A549 (cell line): Measurements from ENCODE around the gene PSMD1. TPM values are rescaled to one million over a fixed set of nuclear protein-coding genes. Genes with fewer than 3 reads are reported as not detected.

ENCODE experiments used
- ATAC-seq, 2 experiments: fragments of 200-7000 bp in 1 of 2; fragments of >200 bp in 1 of 2; cut with Nextera tagmentation in 1 of 2; cut with Tn5 transposase in 1 of 2; 3 replicates each; pipeline versions ENCODE4 v1.8.0 to v1.9.1; 2018 to 2020; ENCODE audit warnings: mild to moderate bottlenecking in 1 of 2, moderate library complexity in 1 of 2
- CTCF ChIA-PET: fragments of 300-600 bp; sonication (Branson Sonifier 250); formaldehyde crosslinking; extraction: SDS; loops from one replicate; lab custom pipeline; 2021; ENCODE audit warnings: antibody characterized with exemption, inconsistent platforms; lab: Yijun Ruan, JAX
- POLR2A ChIA-PET: fragments of 350-600 bp; formaldehyde crosslinking; extraction: SDS; loops from one replicate; lab custom pipeline; 2021; ENCODE audit warnings: antibody characterized with exemption, inconsistent platforms; lab: Yijun Ruan, JAX
- DNase-seq, 2 experiments: peaks; one replicate each; pipeline versions ENCODE4 v3.0.0 to v3.0.0-alpha.2; 2011 to 2016; ENCODE audit warnings: low read depth in 1 of 2, low spot score in 1 of 2
- FAIRE-seq: peaks from 2 replicates; lab custom pipeline; 2011; peaks lifted over from hg19 to GRCh38; lab: Jason Lieb, UNC
- H3K27ac ChIP-seq, 2 experiments: fragments of >200 bp; sonication (Bioruptor Twin); formaldehyde crosslinking; 3 replicates each; pipeline ENCODE4 v1.5.1; 2016 to 2017
- H3K4me1 ChIP-seq: fragments of >200 bp; sonication (Bioruptor Twin); formaldehyde crosslinking; 3 replicates; pipeline ENCODE4 v1.6.1; 2016
- H3K4me2 ChIP-seq: fragments of >200 bp; sonication (Bioruptor Twin); formaldehyde crosslinking; 3 replicates; pipeline ENCODE4 v1.6.1; 2016
- H3K4me3 ChIP-seq: fragments of >200 bp; sonication (Bioruptor Twin); formaldehyde crosslinking; 3 replicates; pipeline ENCODE4 v1.5.1; 2016
- H3K9me3 ChIP-seq: fragments of >200 bp; sonication (Bioruptor Twin); formaldehyde crosslinking; 3 replicates; pipeline ENCODE4 v1.6.1; 2016
- CBX8 ChIP-seq: fragments of 200-600 bp; sonication (generic); IDR thresholded peaks from 2 replicates; pipeline ENCODE4 v1.6.1; 2016
- E2F6 ChIP-seq: IDR thresholded peaks from 2 replicates; pipeline ENCODE4 v1.6.1; 2012; ENCODE audit warnings: low read depth, borderline replicate concordance
- HOXB13 ChIP-seq: fragments of 250-450 bp; sonication (Bioruptor Pico); IDR thresholded peaks from 2 replicates; pipeline ENCODE4 v1.5.0; 2020; ENCODE audit warnings: low read depth, mild to moderate bottlenecking, moderate library complexity
- MYC ChIP-seq: IDR thresholded peaks from 2 replicates; pipeline ENCODE4 v1.6.1; 2012; ENCODE audit warnings: mild to moderate bottlenecking, inconsistent platforms, low read length, improper control_type of control experiment, borderline replicate concordance
- NR3C1 ChIP-seq: fragments of >200 bp; sonication (Bioruptor Twin); formaldehyde crosslinking; IDR thresholded peaks from 3 replicates; pipeline ENCODE4 v1.6.1; 2017
- POLR2A ChIP-seq: IDR thresholded peaks from 2 replicates; pipeline ENCODE4 v1.6.1; 2012; ENCODE audit warnings: mild to moderate bottlenecking, low read length
- RCOR1 ChIP-seq: fragments of 150-350 bp; IDR thresholded peaks from 2 replicates; pipeline ENCODE4 v1.6.1; 2014; ENCODE audit warnings: antibody characterized with exemption, low read length, low read depth
- RFX5 ChIP-seq: fragments of 450-650 bp; IDR thresholded peaks from 2 replicates; pipeline ENCODE4 v1.7.1; 2014; ENCODE audit warnings: antibody characterized with exemption, mild to moderate bottlenecking, moderate library complexity
- SREBF2 ChIP-seq: fragments of 450-650 bp; IDR thresholded peaks from 2 replicates; pipeline ENCODE4 v1.6.1; 2014; ENCODE audit warnings: mild to moderate bottlenecking, moderate library complexity
- TFCP2L1 ChIP-seq: fragments of 250-450 bp; sonication (Bioruptor Pico); IDR thresholded peaks from 2 replicates; pipeline ENCODE4 v1.5.0; 2021; ENCODE audit warnings: mild to moderate bottlenecking
- ZFP36 ChIP-seq: fragments of 450-650 bp; IDR thresholded peaks from 2 replicates; pipeline ENCODE4 v1.6.1; 2014; ENCODE audit warnings: borderline replicate concordance; ENCODE audit not compliant: partially characterized antibody
- whole genome bisulfite sequencing: methylation state at CpG from one replicate; pipeline ENCODE4 v1.1.6; 2017; ENCODE audit errors: missing lambda C conversion rate; 5-methylcytosine and 5-hydroxymethylcytosine counted together
- polyA plus RNA-seq, 4 experiments: library from polyadenylated mRNA; depleted of rRNA in 3 of 4; stranded (reverse); fragments of >200 nt; fragmentation: RNase III in 1 of 4; extraction: RNeasy Plus Mini Kit Qiagen cat#74134 plus additional on column Dnase treatment in 1 of 4; gene quantifications; 2 replicates in 3 of 4; 3 replicates in 1 of 4; pipeline ENCODE4 v1.2.3, GENCODE V29; 2011 to 2017
- TF ChIP-seq, protein P1 (sequence below): fragments of 200-600 bp; sonication (generic); IDR thresholded peaks from 2 replicates; pipeline ENCODE4 v1.6.1; 2016; ENCODE audit warnings: antibody characterized with exemption, mild to moderate bottlenecking, moderate library complexity
- TF ChIP-seq, protein P2 (sequence below): fragments of >200 bp; sonication (Bioruptor Twin); formaldehyde crosslinking; IDR thresholded peaks from 3 replicates; pipeline ENCODE4 v1.5.1; 2016

The PSMD1 gene
- polyA plus RNA-seq, 2 of the 4 experiments (the other 2 are of a cell fraction): 122 to 248 TPM

DNA sequence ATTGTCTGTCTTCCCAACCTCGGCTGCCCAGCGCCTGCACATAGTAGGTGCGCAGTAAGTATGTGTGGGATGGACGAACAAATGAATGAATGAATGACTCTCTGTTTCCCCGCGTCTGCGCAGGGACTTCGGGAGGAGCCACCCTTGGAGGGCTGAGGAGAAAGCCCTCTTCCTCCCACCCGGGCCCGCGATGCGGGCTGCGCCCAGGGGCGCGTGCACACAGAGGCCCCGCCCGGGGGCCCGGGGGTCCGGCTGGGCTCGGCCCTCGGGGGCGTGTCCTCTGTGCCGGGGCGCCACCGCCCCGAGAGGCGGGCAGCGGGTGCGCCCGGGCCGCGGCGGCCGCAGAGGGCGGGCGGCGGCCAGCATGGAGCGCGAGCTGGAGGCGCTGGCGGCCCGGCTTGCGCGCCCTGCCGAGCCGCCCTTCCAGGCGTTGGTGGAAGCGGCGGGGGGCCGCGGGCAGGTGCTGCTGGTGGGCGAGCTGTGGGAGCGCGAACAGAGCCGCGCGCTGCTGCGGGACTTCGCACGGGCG is 19.4 kb upstream of the PSMD1 start, which contains the start of gene C2orf72 (continued):
- TF ChIP-seq, protein P1, sequence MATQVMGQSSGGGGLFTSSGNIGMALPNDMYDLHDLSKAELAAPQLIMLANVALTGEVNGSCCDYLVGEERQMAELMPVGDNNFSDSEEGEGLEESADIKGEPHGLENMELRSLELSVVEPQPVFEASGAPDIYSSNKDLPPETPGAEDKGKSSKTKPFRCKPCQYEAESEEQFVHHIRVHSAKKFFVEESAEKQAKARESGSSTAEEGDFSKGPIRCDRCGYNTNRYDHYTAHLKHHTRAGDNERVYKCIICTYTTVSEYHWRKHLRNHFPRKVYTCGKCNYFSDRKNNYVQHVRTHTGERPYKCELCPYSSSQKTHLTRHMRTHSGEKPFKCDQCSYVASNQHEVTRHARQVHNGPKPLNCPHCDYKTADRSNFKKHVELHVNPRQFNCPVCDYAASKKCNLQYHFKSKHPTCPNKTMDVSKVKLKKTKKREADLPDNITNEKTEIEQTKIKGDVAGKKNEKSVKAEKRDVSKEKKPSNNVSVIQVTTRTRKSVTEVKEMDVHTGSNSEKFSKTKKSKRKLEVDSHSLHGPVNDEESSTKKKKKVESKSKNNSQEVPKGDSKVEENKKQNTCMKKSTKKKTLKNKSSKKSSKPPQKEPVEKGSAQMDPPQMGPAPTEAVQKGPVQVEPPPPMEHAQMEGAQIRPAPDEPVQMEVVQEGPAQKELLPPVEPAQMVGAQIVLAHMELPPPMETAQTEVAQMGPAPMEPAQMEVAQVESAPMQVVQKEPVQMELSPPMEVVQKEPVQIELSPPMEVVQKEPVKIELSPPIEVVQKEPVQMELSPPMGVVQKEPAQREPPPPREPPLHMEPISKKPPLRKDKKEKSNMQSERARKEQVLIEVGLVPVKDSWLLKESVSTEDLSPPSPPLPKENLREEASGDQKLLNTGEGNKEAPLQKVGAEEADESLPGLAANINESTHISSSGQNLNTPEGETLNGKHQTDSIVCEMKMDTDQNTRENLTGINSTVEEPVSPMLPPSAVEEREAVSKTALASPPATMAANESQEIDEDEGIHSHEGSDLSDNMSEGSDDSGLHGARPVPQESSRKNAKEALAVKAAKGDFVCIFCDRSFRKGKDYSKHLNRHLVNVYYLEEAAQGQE: no peak
- TF ChIP-seq MYC (no peak), RCOR1 (no peak), TFCP2L1 (no peak), ZFP36 (no peak)
- TF ChIP-seq, all 56 proteins: peak for 3

- 56% methylated on average over 13 of the region's 104 CpGs for WGBS
- CTCF ChIA-PET: interaction anchor here (0.8 to 2.8 kb wide), 5 partner anchors 14 to 53 kb away, joined by 3 to 22 read pairs (median 3); partner anchors contain the start of gene PSMD1
- DNase-seq (peak; percentile 31 to 48), FAIRE-seq (no peak), ATAC-seq (peak; percentile 81 to 88)
- peak overlapping the region; percentile 91 for H3K4me2 ChIP-seq
- H3K4me3 ChIP-seq: peak overlapping the region; percentile 57
- H3K4me1 ChIP-seq: peaks cover 27% of the 10 kb centered on the region
- POLR2A ChIA-PET: no interaction called here
- H3K9me3 ChIP-seq: no peaks in the 10 kb centered on the region
- peak overlapping the region; percentile 69 to 93 for H3K27ac ChIP-seq
- TF ChIP-seq POLR2A (no peak), SREBF2 (no peak)
- TF ChIP-seq, protein P2, sequence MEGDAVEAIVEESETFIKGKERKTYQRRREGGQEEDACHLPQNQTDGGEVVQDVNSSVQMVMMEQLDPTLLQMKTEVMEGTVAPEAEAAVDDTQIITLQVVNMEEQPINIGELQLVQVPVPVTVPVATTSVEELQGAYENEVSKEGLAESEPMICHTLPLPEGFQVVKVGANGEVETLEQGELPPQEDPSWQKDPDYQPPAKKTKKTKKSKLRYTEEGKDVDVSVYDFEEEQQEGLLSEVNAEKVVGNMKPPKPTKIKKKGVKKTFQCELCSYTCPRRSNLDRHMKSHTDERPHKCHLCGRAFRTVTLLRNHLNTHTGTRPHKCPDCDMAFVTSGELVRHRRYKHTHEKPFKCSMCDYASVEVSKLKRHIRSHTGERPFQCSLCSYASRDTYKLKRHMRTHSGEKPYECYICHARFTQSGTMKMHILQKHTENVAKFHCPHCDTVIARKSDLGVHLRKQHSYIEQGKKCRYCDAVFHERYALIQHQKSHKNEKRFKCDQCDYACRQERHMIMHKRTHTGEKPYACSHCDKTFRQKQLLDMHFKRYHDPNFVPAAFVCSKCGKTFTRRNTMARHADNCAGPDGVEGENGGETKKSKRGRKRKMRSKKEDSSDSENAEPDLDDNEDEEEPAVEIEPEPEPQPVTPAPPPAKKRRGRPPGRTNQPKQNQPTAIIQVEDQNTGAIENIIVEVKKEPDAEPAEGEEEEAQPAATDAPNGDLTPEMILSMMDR: peak; percentile 40
Observed at GRCh38 chr2:231037731-231038482, 18.8 kb upstream of the PSMD1 start.

DNA sequence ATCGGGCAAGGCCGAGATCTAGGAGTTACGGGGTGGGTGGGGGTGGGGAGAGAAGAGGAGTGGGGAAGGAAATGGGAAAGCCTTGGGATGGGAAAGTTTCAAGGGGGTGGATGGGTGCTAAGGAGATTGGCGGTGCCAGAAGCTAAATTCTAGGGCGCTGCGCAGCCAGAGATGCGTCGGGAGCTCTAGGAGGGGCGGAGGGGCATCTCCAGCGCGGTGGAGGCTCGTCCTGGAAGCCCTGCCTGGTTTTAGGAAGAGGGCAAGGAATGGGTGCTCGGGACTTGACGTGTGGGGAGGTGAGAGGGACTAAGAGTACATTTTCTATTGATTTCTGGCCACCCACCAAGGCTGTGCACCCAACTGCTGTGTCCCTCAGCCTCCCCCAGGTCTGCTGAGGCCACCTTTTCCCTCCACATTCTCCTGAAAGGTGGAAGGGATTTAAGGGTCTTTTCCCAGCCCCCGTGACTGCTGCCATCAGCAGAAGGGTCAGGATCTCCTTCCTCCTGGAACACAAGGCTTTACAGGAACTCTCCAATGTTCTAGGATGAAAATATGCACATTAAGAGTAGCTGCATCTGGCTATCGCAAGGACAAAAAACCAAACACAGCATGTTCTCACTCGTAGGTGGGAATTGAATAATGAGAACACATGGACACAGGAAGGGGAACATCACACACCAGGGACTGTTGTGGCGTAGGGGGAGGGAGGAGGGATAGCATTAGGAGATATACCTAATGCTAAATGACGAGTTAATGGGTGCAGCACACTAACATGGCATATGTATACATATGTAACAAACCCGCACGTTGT is 18.0 kb upstream of the PSMD1 start:
- WGBS: 91% methylated on average over 19 of the region's 21 CpGs
- peaks cover 21% of the 10 kb centered on the region for H3K4me1 ChIP-seq
- peak overlapping the region in 1 of 2 experiments; percentile 93; a peak in 5 of 6 replicates for H3K27ac ChIP-seq
- DNase-seq (no peak), FAIRE-seq (no peak), ATAC-seq (peak in 1 of 2 experiments; percentile 17; a peak in 3 of 6 replicates)
- peak overlapping the region; percentile 57 for H3K4me3 ChIP-seq
- ChIA-PET POLR2A (interaction anchor here (1.0 kb wide), 1 partner anchor 14 kb away, joined by 3 read pairs; no protein-coding TSS in a partner anchor), CTCF (interaction anchor here (0.8 to 2.8 kb wide), 3 partner anchors 13 to 18 kb away, joined by 3 to 22 read pairs (median 3); partner anchors contain the start of gene PSMD1)
- no peaks in the 10 kb centered on the region for H3K9me3 ChIP-seq
- TF ChIP-seq NR3C1 (no peak), E2F6 (no peak), CBX8 (no peak), HOXB13 (CRISPR knock-in tag) (no peak), RFX5 (no peak)
- H3K4me2 ChIP-seq: peak overlapping the region; percentile 91
